Liver (tissue), 3 donors: ENCODE measurements around the gene CDH24.
"Not testable (repeated sequence)": the region's sequence is repeated elsewhere in the genome, so short reads cannot be mapped to it uniquely, and the experiment has no call there.

Source experiments
- GABPA ChIP-seq, 2 donors: IDR thresholded peaks in 1 of 2; conservative IDR thresholded peaks in 1 of 2; 2 replicates each; pipeline ENCODE4 v1.6.1; 2016; ENCODE audit warnings: antibody characterized with exemption in 2 of 2, mild to moderate bottlenecking in 1 of 2, moderate library complexity in 1 of 2
- RAD21 ChIP-seq, 2 donors: IDR thresholded peaks; 2 replicates each; pipeline ENCODE4 v1.6.1; 2016; ENCODE audit warnings: antibody characterized with exemption in 2 of 2, mild to moderate bottlenecking in 2 of 2
- TAF1 ChIP-seq: conservative IDR thresholded peaks from 2 replicates; pipeline ENCODE4 v1.6.1; 2016; ENCODE audit warnings: antibody characterized with exemption, mild to moderate bottlenecking
- TF ChIP-seq, protein P1 (sequence below): fragments of 150-350 bp; IDR thresholded peaks from 2 replicates; pipeline ENCODE4 v1.5.1; 2017; ENCODE audit warnings: improper control_type of control experiment, low read depth, low read length; ENCODE audit not compliant: missing input control
- TF ChIP-seq, protein P2 (sequence below): IDR thresholded peaks from 2 replicates; pipeline ENCODE4 v1.6.1; 2016; ENCODE audit warnings: antibody characterized with exemption
- TF ChIP-seq, protein P3 (sequence below): IDR thresholded peaks from 2 replicates; pipeline ENCODE4 v1.6.1; 2016; ENCODE audit warnings: antibody characterized with exemption, mild to moderate bottlenecking
- TF ChIP-seq, protein P4 (sequence below): IDR thresholded peaks from 2 replicates; pipeline ENCODE4 v1.6.1; 2016; ENCODE audit warnings: antibody characterized with exemption
- donor health status: healthy.
- donor health status: healthy.

DNA sequence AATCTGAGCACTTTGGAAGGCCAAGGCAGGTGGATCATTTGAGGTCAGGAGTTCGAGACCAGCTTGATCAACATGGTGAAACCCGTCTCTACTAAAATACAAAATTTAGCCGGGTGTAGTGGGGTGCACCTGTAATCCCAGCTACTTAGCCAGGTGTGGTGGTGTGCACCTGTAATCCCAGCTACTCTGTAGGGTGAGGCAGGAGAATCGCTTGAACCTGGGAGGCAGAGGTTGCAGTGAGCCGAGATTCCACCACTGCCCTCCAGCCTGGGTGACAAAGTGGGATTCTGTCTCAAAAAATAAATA lies 43.6 kb downstream of the CDH24 start:
- TF ChIP-seq, protein P1, sequence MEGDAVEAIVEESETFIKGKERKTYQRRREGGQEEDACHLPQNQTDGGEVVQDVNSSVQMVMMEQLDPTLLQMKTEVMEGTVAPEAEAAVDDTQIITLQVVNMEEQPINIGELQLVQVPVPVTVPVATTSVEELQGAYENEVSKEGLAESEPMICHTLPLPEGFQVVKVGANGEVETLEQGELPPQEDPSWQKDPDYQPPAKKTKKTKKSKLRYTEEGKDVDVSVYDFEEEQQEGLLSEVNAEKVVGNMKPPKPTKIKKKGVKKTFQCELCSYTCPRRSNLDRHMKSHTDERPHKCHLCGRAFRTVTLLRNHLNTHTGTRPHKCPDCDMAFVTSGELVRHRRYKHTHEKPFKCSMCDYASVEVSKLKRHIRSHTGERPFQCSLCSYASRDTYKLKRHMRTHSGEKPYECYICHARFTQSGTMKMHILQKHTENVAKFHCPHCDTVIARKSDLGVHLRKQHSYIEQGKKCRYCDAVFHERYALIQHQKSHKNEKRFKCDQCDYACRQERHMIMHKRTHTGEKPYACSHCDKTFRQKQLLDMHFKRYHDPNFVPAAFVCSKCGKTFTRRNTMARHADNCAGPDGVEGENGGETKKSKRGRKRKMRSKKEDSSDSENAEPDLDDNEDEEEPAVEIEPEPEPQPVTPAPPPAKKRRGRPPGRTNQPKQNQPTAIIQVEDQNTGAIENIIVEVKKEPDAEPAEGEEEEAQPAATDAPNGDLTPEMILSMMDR: not testable (repeated sequence)
- not testable (repeated sequence) for TF ChIP-seq GABPA (IDR thresholded peaks at IDR 0.05 in 1 of 2, conservative IDR thresholded peaks at IDR 0.05 in 1 of 2); RAD21 (IDR thresholded peaks at IDR 0.05); TAF1
- TF ChIP-seq, protein P2, sequence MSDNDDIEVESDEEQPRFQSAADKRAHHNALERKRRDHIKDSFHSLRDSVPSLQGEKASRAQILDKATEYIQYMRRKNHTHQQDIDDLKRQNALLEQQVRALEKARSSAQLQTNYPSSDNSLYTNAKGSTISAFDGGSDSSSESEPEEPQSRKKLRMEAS: not testable (repeated sequence)
- TF ChIP-seq, protein P3, sequence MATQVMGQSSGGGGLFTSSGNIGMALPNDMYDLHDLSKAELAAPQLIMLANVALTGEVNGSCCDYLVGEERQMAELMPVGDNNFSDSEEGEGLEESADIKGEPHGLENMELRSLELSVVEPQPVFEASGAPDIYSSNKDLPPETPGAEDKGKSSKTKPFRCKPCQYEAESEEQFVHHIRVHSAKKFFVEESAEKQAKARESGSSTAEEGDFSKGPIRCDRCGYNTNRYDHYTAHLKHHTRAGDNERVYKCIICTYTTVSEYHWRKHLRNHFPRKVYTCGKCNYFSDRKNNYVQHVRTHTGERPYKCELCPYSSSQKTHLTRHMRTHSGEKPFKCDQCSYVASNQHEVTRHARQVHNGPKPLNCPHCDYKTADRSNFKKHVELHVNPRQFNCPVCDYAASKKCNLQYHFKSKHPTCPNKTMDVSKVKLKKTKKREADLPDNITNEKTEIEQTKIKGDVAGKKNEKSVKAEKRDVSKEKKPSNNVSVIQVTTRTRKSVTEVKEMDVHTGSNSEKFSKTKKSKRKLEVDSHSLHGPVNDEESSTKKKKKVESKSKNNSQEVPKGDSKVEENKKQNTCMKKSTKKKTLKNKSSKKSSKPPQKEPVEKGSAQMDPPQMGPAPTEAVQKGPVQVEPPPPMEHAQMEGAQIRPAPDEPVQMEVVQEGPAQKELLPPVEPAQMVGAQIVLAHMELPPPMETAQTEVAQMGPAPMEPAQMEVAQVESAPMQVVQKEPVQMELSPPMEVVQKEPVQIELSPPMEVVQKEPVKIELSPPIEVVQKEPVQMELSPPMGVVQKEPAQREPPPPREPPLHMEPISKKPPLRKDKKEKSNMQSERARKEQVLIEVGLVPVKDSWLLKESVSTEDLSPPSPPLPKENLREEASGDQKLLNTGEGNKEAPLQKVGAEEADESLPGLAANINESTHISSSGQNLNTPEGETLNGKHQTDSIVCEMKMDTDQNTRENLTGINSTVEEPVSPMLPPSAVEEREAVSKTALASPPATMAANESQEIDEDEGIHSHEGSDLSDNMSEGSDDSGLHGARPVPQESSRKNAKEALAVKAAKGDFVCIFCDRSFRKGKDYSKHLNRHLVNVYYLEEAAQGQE: not testable (repeated sequence)
- TF ChIP-seq, protein P4, sequence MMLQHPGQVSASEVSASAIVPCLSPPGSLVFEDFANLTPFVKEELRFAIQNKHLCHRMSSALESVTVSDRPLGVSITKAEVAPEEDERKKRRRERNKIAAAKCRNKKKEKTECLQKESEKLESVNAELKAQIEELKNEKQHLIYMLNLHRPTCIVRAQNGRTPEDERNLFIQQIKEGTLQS: not testable (repeated sequence)
